Activated naive CD4-positive, alpha-beta T cell treated with anti-CD3 and anti-CD28 coated beads, Interleukin-2, amount 50 U/mL, for 72 hours (primary cell): ENCODE measurements around the gene MRPL52. TPM values are rescaled to one million over a fixed set of nuclear protein-coding genes. Genes with fewer than 3 reads are reported as not detected.
"Not testable (repeated sequence)": the region's sequence is repeated elsewhere in the genome, so short reads cannot be mapped to it uniquely, and the experiment has no call there.

Experiments
- ATAC-seq, 2 donors: fragments of 150-1000 bp; cut with Tn5 transposase; 2 replicates each; pipeline ENCODE4 v1.10.0; 2021; ENCODE audit warnings: mild to moderate bottlenecking in 2 of 2, moderate library complexity in 2 of 2
- DNase-seq, 2 donors: peaks; one replicate each; pipeline ENCODE4 v3.0.0; 2021 to 2022; ENCODE audit warnings: low spot score in 2 of 2
- H3K27ac Mint-ChIP-seq, 2 donors: one replicate each; pipeline ENCODE4 v1.8.0; 2022; ENCODE audit warnings: mild to moderate bottlenecking in 2 of 2, mixed read lengths in 2 of 2
- H3K36me3 Mint-ChIP-seq, 2 donors: one replicate each; pipeline ENCODE4 v1.8.0; 2022; ENCODE audit warnings: mixed read lengths in 2 of 2
- H3K9me3 Mint-ChIP-seq, 2 donors: one replicate each; pipeline ENCODE4 v1.8.0; 2022; ENCODE audit warnings: mixed read lengths in 2 of 2
- total RNA-seq, 2 donors: library from RNA; stranded (reverse); gene quantifications; one replicate each; pipeline ENCODE4 v1.2.3, GENCODE V29; 2022

Gene MRPL52
- total RNA-seq, 2 donors from 2014 or later = 112 to 146 TPM

- Mint-ChIP-seq H3K36me3 (no peaks in the 10 kb centered on the region), H3K27ac (no peak overlapping the region)
Measured at GRCh38 chr14:22822571-22823098, 7.1 kb upstream of the MRPL52 start.

DNA sequence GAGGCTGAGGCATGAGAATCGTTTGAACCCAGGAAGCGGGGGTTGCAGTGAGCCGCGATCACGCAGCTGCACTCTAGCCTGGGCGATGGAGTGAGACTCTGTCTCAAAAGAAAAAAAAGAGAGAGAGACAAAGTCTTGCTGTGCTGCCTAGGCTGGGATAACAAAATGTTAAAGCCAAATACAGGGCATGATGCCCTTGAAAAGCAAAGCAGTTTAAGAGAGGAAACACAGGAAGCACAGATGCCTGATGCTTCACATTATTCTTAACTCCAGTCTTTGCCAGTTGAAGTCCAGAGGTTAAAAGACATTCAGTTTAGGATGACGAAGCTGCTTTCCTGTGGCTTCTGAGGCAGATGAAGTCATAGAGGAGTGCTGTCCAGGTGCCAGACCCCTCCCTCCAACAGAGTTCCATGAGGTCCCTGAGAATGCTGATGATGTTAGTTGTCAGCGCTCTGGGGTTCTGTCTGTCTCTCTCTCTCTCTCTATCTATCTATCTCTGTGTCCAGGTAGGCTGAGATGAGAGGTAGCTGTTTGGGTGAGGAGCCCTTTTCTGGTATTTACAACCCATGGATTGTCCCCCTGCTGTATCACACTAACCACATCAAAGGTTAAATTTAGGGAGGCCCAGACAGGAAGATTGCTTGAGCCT is 4.9 kb upstream of the MRPL52 start:
- peaks cover 0 to 3% of the 10 kb centered on the region in 2 donors for H3K9me3 Mint-ChIP-seq
- DNase-seq (no peak), ATAC-seq (peak; percentile 27 to 56)
- peaks cover 9 to 11% of the 10 kb centered on the region in 2 donors for H3K36me3 Mint-ChIP-seq
- peak overlapping the region in 1 of 2 donors; percentile 29 for H3K27ac Mint-ChIP-seq

More at GRCh38 chr14:22822571-22823098, 7.1 kb upstream of the MRPL52 start:
- ATAC-seq (peak; percentile 77 to 83), DNase-seq (peak; percentile 66 to 74)
- no peaks in the 10 kb centered on the region for H3K9me3 Mint-ChIP-seq

DNA sequence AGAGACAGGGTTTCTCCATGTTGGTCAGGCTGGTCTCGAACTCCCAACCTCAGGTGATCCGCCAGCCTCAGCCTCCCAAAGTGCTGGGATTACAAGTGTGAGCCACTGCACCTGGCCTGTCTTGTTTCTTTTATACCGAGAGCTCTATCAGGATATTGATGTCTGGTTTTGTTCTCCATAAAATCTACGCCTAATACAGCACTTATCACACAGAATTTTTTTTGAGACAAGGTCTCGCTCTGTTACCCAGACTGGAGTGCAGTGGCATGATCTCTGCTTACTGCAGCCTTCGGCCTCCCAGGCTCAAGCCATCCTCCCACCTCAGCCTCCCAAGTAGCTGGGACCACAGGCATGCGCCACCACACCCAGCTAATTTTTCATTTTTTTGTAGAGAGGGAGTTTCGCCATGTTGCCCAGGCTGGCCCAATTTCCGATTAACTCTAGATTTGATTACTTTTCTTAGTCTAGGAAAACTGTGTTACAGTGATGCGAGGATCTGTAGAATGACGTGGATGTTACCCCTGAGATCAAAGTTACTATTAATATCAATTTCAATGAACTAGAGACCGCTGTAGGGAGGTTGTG is 519 bp upstream of the MRPL52 start:
- not testable (repeated sequence) for ATAC-seq

DNA sequence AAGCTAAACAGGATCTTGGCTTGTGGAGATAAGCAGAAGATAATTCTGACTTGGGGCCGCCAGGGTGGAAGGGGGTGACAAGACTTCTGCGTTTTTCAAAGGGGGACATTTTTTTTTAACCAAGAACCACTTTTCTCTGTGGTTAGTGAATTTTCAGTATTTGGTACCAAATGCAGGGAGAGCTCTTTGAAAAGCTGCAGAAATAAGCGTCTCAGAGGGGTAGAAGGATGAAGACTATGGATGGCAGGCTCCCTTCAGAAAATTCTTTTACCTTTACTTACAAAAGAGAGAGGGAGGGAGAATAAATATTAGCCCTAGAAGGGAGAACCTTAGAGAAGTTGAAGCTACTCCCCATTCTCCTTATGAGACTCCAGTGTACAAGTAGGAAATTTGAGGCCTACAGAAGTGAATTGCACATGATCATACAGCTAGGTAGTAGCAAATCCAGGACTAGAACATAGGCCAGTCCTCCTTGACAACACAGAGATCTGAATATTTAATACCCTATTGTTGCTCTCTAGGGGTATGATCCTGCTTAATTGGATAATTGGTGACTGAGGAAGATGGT is 840 bp downstream of the MRPL52 start:
- ATAC-seq = peak in 1 of 2 donors; percentile 3
- peaks cover 0 to 3% of the 10 kb centered on the region in 2 donors for H3K9me3 Mint-ChIP-seq
- H3K36me3 Mint-ChIP-seq = peaks cover 29 to 39% of the 10 kb centered on the region in 2 donors
- no peak for DNase-seq
- H3K27ac Mint-ChIP-seq = peak overlapping the region; percentile 97 to 99

More for the DNA sequence above, 519 bp upstream of the MRPL52 start:
- H3K36me3 Mint-ChIP-seq = peaks cover 29 to 37% of the 10 kb centered on the region in 2 donors
- peak overlapping the region; percentile 97 to 99 for H3K27ac Mint-ChIP-seq
- not testable (repeated sequence) for H3K9me3 Mint-ChIP-seq, DNase-seq

GRCh38 chr14:22835505-22835904 is 5.8 kb downstream of the MRPL52 start:
- H3K9me3 Mint-ChIP-seq = no peaks in the 10 kb centered on the region
- H3K36me3 Mint-ChIP-seq = peaks cover 14 to 36% of the 10 kb centered on the region in 2 donors
- H3K27ac Mint-ChIP-seq = no peak overlapping the region
- ATAC-seq (no peak), DNase-seq (no peak)

- DNase-seq (no peak), ATAC-seq (no peak)
- Mint-ChIP-seq H3K27ac (peak within 1 kb of the TSS; percentile 8 to 94), H3K36me3 (peaks cover 8 to 28% of the 10 kb centered on the region in 2 donors), H3K9me3 (no peaks in the 10 kb centered on the region)
Measured at GRCh38 chr14:22836301-22837113, 6.8 kb downstream of the MRPL52 start, which contains the start of gene MMP14. TSS of gene MMP14 (plus strand) at chr14:22836585. CDS start at chr14:22836818, 233 bp downstream.

DNA sequence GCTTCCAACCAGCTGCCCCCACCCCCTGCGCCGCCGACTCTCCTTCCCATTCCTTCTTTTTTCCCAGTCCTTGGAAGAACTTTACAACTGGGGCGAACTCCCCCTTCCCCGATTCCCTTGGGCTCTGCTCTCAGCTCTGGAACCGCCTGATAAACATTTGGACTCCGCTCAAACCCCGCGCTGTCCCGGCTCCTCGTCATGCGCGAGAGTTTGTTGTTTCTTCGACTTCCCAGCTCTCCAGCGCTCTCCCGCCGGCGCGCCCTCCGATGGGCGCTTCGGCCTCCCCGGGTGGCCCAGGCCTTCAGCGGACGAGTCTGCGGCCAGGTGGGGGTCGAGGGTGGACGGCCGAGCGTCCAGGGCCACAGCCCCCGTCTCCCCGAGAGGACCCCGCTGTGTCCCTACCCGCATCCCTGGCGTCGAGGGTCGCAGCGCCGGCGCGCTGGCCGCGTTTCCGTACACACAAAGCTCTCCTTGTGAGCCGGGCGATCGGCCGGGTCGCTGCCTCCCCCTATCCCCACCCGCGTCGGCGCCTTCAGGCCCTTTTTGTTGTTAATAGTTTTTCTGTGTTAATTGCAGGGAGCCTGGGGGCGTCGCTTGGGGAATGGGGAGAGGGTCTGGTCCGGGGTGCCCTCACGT is 7.5 kb downstream of the MRPL52 start:
- no peaks in the 10 kb centered on the region for H3K9me3 Mint-ChIP-seq
- peaks cover 1 to 21% of the 10 kb centered on the region in 2 donors for H3K36me3 Mint-ChIP-seq
- no peak for DNase-seq
- H3K27ac Mint-ChIP-seq = peak overlapping the region; percentile 8 to 94
- ATAC-seq = peak; percentile 36 to 53

DNA sequence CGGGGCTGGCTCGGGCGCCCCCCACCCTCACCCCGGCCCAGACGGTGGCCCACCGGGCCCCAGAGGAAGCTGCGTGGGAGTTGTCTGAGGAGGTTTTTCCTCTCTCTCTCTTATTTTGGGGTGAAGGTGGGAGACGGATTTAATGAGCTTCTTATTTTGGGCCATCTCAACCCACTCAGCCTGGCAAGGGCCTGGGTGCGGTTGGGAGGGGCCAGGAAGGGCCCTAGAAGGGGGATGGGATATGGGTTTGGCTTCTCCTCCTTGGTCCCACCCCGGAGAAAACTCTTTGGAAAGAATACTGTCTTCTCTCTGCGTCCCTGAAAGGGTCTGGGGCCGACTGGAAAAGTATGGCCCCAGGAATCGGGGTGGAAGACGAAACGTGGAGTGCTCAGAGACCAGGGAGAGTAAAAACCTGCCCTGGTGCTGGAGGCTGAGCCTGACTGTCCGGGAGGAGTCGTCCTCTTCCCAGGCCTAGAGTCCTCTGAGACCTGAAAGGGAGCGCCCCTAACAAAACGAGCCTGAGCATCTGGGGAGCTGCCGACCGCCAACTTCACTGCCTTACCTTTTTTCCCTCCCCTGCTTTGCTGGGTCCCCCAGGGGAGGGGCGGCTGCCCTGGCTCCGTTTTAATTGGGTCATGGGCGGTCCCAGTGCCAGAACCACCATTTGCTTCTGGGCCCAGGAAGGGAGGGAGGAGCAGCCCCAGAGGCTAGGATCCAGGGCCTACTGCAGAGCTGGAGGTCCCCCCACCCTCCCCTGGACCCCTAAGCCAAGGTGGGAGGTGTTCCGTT is 8.3 kb downstream of the MRPL52 start:
- ATAC-seq = no peak
- DNase-seq = no peak
- peaks cover 0 to 20% of the 10 kb centered on the region in 2 donors for H3K36me3 Mint-ChIP-seq
- no peak overlapping the region for H3K27ac Mint-ChIP-seq
- H3K9me3 Mint-ChIP-seq = no peaks in the 10 kb centered on the region

GRCh38 chr14:22838631-22839041 is 8.9 kb downstream of the MRPL52 start:
- Mint-ChIP-seq H3K27ac (no peak overlapping the region), H3K36me3 (peaks cover 0 to 20% of the 10 kb centered on the region in 2 donors), H3K9me3 (no peaks in the 10 kb centered on the region)
- DNase-seq (no peak), ATAC-seq (no peak)

DNA sequence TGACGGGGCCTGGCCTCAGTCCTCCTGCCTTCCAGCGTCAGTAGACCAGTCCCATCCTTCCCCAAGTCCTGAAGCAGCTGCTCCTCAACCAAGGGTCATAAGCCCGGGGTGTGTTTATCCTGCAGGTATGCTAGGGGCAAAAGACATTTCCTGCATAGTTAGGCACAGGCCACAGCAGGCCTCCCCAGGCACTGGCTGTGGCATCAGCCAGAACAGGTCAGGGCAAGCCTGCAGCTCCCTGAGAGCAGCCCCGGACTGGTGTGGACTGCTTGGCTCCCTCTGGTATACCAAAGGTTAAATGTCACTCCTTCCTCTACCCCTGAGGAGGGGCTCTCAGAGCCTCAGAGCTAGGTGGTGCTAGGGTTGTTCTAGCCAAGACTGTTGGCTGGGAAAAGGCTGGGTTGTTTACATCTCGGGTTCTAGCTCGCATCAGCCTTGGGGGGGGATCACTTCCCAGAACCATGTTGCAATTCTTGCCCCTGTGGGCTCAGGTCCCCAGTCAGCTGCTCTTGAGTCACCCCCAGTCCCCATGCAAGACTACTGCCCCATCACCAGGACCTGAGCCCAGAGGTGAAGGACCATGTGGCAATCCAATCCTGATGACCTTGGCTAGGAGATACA is 9.6 kb downstream of the MRPL52 start:
- ATAC-seq (no peak), DNase-seq (no peak)
- H3K9me3 Mint-ChIP-seq = no peaks in the 10 kb centered on the region
- peaks cover 0 to 16% of the 10 kb centered on the region in 2 donors for H3K36me3 Mint-ChIP-seq
- H3K27ac Mint-ChIP-seq = no peak overlapping the region

GRCh38 chr14:22841311-22841710 is 11.6 kb downstream of the MRPL52 start:
- DNase-seq (no peak), ATAC-seq (no peak)
- Mint-ChIP-seq H3K27ac (no peak overlapping the region), H3K36me3 (peaks cover 0 to 10% of the 10 kb centered on the region in 2 donors), H3K9me3 (no peaks in the 10 kb centered on the region)

GRCh38 chr14:22841769-22842168 is 12.1 kb downstream of the MRPL52 start:
- H3K36me3 Mint-ChIP-seq = peaks cover 0 to 6% of the 10 kb centered on the region in 2 donors
- no peak for ATAC-seq
- no peak overlapping the region for H3K27ac Mint-ChIP-seq

DNA sequence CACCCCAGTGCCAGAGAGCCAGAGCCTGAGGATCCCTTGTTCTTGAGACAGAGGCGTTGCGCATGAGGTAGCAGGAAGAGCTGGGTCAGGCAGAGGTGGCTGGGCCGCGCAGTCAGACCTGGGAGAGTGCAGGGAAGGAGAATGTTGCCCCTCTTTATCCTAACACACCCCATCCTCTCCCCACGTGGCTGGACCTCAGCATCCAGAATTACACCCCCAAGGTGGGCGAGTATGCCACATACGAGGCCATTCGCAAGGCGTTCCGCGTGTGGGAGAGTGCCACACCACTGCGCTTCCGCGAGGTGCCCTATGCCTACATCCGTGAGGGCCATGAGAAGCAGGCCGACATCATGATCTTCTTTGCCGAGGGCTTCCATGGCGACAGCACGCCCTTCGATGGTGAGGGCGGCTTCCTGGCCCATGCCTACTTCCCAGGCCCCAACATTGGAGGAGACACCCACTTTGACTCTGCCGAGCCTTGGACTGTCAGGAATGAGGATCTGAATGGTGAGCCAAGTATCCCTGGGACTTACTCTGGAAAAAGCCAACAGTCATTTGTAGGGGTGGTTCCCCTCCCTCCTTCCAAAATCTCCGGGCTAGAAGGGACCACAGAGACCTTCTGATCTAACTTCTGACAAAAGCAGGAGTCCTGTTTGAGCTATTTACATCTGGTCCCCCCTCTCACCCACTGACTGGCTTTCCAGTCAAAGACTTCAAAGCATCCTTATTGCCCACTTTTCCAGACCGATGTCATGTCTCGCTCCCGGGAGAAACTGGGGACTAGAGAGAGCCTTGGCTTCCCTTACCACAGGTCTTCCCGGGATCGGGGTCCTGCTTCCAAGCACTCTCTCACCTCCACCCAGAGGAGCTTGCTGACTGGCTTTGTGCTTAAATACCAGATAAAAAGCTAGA is 12.8 kb downstream of the MRPL52 start:
- DNase-seq (no peak), ATAC-seq (no peak)
- no peak overlapping the region for H3K27ac Mint-ChIP-seq
- H3K9me3 Mint-ChIP-seq = no peaks in the 10 kb centered on the region
- no peaks in the 10 kb centered on the region for H3K36me3 Mint-ChIP-seq

More at GRCh38 chr14:22841769-22842168, 12.1 kb downstream of the MRPL52 start:
- DNase-seq = no peak
- H3K9me3 Mint-ChIP-seq = no peaks in the 10 kb centered on the region
